ENCODE data around the gene NOS3. TPM values are rescaled to one million over a fixed set of nuclear protein-coding genes. Genes with fewer than 3 reads are reported as not detected.

NOS3 gene
- total RNA-seq, 4 donors from 2014 or later: 5.2 to 8.1 (median 6.3) TPM

DNA sequence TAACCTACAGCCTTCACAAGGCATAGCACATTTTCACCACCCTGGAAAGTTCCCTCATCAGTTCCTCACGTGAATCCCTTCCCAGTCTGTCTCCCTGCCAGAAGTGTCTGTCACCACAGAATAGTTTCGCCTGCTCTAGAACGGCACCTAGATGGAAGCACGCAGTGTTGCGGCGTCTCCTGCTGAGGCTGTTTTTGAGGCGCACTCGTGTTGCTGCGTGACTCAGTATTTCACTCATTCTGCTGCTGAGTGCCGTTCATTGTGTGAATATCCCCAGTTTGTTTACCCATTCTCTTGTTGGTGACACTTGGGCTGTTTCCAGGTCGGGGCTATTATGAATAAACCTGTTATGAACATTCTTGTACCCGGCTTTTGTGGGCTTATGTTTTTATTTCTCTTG lies 12.8 kb downstream of the NOS3 start:
- TF ChIP-seq, protein P1, sequence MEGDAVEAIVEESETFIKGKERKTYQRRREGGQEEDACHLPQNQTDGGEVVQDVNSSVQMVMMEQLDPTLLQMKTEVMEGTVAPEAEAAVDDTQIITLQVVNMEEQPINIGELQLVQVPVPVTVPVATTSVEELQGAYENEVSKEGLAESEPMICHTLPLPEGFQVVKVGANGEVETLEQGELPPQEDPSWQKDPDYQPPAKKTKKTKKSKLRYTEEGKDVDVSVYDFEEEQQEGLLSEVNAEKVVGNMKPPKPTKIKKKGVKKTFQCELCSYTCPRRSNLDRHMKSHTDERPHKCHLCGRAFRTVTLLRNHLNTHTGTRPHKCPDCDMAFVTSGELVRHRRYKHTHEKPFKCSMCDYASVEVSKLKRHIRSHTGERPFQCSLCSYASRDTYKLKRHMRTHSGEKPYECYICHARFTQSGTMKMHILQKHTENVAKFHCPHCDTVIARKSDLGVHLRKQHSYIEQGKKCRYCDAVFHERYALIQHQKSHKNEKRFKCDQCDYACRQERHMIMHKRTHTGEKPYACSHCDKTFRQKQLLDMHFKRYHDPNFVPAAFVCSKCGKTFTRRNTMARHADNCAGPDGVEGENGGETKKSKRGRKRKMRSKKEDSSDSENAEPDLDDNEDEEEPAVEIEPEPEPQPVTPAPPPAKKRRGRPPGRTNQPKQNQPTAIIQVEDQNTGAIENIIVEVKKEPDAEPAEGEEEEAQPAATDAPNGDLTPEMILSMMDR (IDR thresholded peaks at IDR 0.05): no peak
- no peak for TF ChIP-seq POLR2A (IDR thresholded peaks at IDR 0.05)
- Histone ChIP-seq H3K27ac (no peak overlapping the region), H3K9me3 (no peaks in the 10 kb centered on the region), H3K4me3 (replicated peaks in 1 of 3) (no peak overlapping the region), H3K36me3 (no peaks in the 10 kb centered on the region), H3K27me3 (no peaks in the 10 kb centered on the region), H3K4me1 (peaks cover 0 to 6% of the 10 kb centered on the region in 2 donors)
- intact Hi-C loops (cut with DNase I): no loop called here
- WGBS, 2 donors: 71 to 72% methylated on average over 12 of the region's 12 CpGs
- DNase-seq: no peak

DNA sequence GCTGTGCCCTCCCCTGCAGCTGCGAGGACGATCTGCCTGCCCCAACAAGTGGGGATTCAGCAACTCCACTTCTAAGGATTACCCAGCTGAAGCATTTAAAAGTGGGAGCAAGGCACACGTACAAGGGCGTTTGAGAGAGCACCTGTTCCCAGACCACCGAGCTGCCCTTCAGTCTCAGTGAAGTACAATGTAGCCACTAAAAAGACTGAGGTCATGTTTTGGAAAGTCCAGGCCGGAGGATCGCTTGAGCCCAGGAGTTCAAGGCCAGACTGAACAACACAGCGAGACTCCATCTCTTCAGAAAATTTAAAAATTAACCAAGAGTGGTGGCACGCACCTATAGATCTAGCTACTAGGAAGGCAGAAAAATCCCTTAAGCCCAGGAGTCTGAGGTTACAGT lies 14.7 kb downstream of the NOS3 start:
- Histone ChIP-seq H3K9me3 (no peaks in the 10 kb centered on the region), H3K36me3 (no peaks in the 10 kb centered on the region), H3K27me3 (no peaks in the 10 kb centered on the region), H3K27ac (no peak overlapping the region), H3K4me3 (replicated peaks in 1 of 3) (no peak overlapping the region), H3K4me1 (peaks cover 0 to 19% of the 10 kb centered on the region in 2 donors)
- intact Hi-C loops (cut with DNase I): no loop called here
- no peak for DNase-seq
- TF ChIP-seq POLR2A (IDR thresholded peaks at IDR 0.05): no peak
- TF ChIP-seq, protein P1 (IDR thresholded peaks at IDR 0.05): no peak
- WGBS, 2 donors: 74 to 75% methylated on average over 9 of the region's 9 CpGs

DNA sequence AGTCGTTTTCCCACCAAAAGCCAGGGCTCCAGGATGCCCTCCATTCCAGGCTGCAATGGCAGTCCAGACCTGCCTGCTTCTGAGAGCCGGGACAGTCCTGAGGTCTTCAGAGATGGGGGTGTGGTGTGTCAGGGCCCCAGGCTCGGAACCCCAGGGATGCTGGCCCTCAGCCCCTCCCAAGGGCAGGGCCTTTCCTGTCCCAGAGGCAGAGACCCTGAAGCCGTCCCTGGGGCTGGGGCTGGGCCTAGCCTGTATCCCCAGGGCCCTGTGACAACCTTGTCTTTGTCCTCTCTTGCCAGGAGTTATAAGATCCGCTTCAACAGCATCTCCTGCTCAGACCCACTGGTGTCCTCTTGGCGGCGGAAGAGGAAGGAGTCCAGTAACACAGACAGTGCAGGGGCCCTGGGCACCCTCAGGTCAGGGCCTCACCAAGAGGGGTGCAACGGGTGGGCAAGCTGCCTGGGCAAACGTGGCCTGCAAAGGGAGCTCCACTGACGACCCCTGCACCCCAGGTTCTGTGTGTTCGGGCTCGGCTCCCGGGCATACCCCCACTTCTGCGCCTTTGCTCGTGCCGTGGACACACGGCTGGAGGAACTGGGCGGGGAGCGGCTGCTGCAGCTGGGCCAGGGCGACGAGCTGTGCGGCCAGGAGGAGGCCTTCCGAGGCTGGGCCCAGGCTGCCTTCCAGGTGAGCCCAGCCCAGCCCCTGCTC lies 15.9 kb downstream of the NOS3 start:
- Histone ChIP-seq H3K27me3 (no peaks in the 10 kb centered on the region), H3K27ac (no peak overlapping the region), H3K36me3 (no peaks in the 10 kb centered on the region), H3K4me1 (peaks cover 0 to 23% of the 10 kb centered on the region in 2 donors), H3K9me3 (no peaks in the 10 kb centered on the region), H3K4me3 (replicated peaks in 1 of 3) (no peak overlapping the region)
- DNase-seq: no peak
- intact Hi-C loops (cut with DNase I): no loop called here
- TF ChIP-seq, protein P1 (IDR thresholded peaks at IDR 0.05): no peak
- TF ChIP-seq POLR2A (IDR thresholded peaks at IDR 0.05): no peak
- 56 to 79% methylated on average over 5 to 10 of the region's 23 CpGs for WGBS, 2 donors

DNA sequence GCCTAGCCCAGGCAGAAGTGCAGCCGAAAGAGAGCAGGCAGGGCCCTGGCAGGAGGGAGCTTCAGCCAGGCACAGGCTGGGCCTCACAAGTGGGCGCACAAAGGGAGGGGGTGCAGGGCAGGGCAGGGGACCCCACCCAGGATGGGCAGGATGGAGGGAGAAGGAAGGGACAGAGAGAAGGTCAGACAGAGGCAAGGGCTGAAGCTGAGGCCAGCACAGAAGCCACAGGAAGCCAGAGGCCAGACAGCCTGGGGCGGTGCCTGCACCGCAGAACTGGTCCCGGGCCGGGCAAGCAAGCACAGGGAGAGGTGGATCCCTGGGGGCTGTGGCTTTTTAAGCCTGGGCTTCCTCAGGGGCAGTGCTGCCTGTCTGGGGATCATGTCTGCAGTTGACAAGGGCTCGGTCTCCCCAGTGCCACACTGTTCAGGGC lies 16.7 kb downstream of the NOS3 start:
- H3K36me3 ChIP-seq: no peaks in the 10 kb centered on the region
- intact Hi-C loops (cut with DNase I): no loop called here
- no peaks in the 10 kb centered on the region for H3K9me3 ChIP-seq
- WGBS, 2 donors: 63 to 90% methylated on average over 7 of the region's 7 CpGs
- no peak overlapping the region for H3K4me3 ChIP-seq (replicated peaks in 1 of 3)
- H3K27me3 ChIP-seq: no peaks in the 10 kb centered on the region
- peak overlapping the region in 1 of 3 donors; percentile 22 for H3K27ac ChIP-seq
- TF ChIP-seq POLR2A (IDR thresholded peaks at IDR 0.05): no peak
- TF ChIP-seq, protein P1 (IDR thresholded peaks at IDR 0.05): no peak
- H3K4me1 ChIP-seq: peaks cover 0 to 23% of the 10 kb centered on the region in 2 donors
- DNase-seq: no peak

DNA sequence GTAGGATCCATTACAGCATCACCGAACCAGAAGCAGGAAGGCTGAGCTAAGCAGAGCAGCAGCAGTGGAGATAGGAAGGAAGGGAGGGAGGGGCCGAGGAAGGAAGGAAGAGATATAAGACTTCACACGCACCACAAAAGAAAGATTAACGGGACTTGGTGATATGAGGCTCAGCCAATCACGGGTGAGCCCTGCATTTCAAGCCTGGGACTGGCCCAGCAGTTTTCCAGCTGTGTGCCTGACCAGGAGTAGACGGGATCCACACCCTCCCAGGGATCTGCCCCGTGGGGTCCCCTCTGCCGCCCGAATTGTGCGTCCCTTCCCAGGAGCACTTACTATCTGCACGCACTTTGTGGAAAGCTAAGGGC lies 17.3 kb downstream of the NOS3 start:
- H3K27ac ChIP-seq: peak overlapping the region in 1 of 3 donors; percentile 2
- 49 to 62% methylated on average over 11 of the region's 11 CpGs for WGBS, 2 donors
- H3K27me3 ChIP-seq: no peaks in the 10 kb centered on the region
- DNase-seq: no peak
- peaks cover 0 to 23% of the 10 kb centered on the region in 2 donors for H3K4me1 ChIP-seq
- intact Hi-C loops (cut with DNase I): no loop called here
- no peak overlapping the region for H3K4me3 ChIP-seq (replicated peaks in 1 of 3)
- no peak for TF ChIP-seq POLR2A (IDR thresholded peaks at IDR 0.05)
- TF ChIP-seq, protein P1 (IDR thresholded peaks at IDR 0.05): no peak
- H3K36me3 ChIP-seq: no peaks in the 10 kb centered on the region
- H3K9me3 ChIP-seq: no peaks in the 10 kb centered on the region

All from thyroid gland (tissue), 4 donors.